IPS-15b (cell line): ENCODE results near the gene APMAP.
"Not testable (repeated sequence)": the region's sequence is repeated elsewhere in the genome, so short reads cannot be mapped to it uniquely, and the experiment has no call there.

ENCODE experiments used
- H3K27me3 ChIP-seq: one replicate; pipeline ENCODE4 v1.6.1; 2013; ENCODE audit warnings: low read length; ENCODE audit not compliant: control insufficient read depth, insufficient read depth
- H3K36me3 ChIP-seq: one replicate; pipeline ENCODE4 v1.6.1; 2013; ENCODE audit warnings: low read length; ENCODE audit not compliant: control insufficient read depth, insufficient read depth
- H3K4me1 ChIP-seq: one replicate; pipeline ENCODE4 v1.6.1; 2013; ENCODE audit warnings: mild to moderate bottlenecking, low read length; ENCODE audit not compliant: control insufficient read depth, insufficient read depth
- H3K4me3 ChIP-seq: one replicate; pipeline ENCODE4 v1.5.1; 2013; ENCODE audit warnings: low read depth, low read length
- H3K9ac ChIP-seq: one replicate; pipeline ENCODE4 v1.6.1; 2013; ENCODE audit warnings: low read depth, mild to moderate bottlenecking, low read length
- H3K9me3 ChIP-seq: one replicate; pipeline ENCODE4 v1.6.1; 2013; ENCODE audit warnings: mild to moderate bottlenecking, low read length; ENCODE audit not compliant: control insufficient read depth, insufficient read depth

The APMAP gene

DNA sequence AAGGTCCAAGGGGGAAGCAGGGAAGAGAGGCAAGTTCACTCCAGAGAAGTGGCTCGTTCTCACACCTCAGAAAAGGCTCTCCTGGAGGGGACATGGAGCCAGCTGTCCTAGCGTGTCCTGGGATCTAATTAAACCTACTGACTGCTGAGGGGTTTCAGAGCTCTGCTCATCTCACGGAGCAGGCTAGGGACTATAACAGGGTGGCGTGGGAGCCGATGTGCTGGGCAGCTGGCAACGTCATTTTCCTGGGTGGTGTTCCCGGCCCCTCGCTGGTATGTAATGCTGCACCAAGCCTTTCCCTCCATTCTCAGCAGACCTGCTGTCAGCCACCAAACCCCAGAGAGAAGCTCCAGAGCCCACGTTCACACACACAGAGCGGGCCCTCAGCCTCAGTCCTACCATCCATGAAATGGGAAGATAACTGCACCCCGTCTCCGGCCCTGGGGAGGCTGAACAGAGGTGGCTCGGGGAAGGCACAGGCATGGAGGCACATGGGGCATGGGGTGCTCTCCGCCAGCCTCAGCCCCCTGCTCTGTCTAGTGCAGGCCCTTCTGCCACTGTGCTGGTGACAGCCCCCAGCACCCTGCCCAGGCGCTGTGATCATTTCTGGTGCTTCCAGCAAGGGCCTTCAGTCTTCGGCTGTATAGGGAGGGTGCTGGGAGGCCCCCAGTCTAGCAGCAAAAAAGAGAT, 41.6 kb downstream of the APMAP start:
- no peak overlapping the region for H3K4me3 ChIP-seq

DNA sequence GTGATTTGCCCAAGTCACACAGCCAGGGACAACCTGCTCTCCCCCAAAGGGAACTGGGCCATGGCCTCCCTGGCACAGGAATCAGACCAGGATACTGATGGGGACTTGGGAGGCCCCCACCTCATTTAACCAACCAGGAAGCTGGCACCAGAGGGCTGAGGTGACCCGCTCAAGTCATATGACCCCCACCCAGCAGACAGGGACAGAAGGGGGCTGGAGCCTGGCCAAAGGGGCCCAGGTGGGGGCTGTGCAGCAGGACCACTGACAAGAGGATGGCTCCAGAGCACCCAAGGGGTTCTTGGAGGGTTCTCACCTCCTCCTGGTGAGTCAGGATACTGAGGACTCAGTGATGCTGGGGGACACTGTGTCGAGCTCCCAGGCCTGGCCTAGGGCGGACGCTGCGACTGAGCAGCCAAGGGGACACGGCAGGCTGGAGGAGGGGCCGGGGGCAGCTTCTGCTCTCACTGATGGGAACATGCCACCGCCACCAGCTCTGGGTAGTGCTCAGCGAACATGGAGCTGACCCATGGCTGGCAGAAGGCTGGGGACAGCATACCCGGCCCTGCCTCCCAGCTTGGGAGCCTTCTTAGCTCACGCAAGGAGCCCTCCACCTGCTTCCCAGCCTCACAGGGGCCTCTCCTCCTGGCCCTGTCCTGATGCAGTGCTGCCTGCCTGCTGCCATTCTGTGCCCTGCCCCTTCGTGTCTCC, 42.3 kb downstream of the APMAP start:
- Histone ChIP-seq H3K4me1 (no peaks in the 10 kb centered on the region), H3K4me3 (no peak overlapping the region), H3K36me3 (no peaks in the 10 kb centered on the region), H3K9ac (no peak overlapping the region), H3K27me3 (no peaks in the 10 kb centered on the region), H3K9me3 (no peaks in the 10 kb centered on the region)

More for the DNA sequence above, 41.6 kb downstream of the APMAP start:
- H3K9ac ChIP-seq: no peak overlapping the region
- no peaks in the 10 kb centered on the region for H3K27me3 ChIP-seq
- H3K9me3 ChIP-seq: no peaks in the 10 kb centered on the region
- H3K4me1 ChIP-seq: no peaks in the 10 kb centered on the region
- H3K36me3 ChIP-seq: no peaks in the 10 kb centered on the region

DNA sequence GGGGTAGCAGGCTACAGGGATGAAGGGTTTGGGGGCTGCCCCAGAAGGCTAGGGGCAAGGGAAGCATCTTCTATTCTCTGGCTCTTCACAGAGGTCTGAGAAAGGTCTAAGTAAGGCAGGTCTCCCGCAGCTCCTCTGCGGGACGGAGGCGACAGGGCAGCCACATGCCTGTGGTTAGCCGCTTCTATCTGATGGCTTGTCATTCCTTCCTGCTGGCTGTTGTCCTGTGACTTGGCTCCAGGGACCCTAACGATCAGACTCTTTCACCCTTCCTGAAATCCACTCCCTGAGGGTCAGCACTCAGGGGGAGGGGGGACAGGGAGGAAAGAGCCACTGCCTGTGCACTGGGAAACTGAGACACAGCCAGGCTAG, 42.8 kb downstream of the APMAP start:
- no peaks in the 10 kb centered on the region for H3K9me3 ChIP-seq
- H3K27me3 ChIP-seq: no peaks in the 10 kb centered on the region
- H3K4me3 ChIP-seq: no peak overlapping the region
- H3K36me3 ChIP-seq: no peaks in the 10 kb centered on the region
- H3K4me1 ChIP-seq: no peaks in the 10 kb centered on the region
- no peak overlapping the region for H3K9ac ChIP-seq

GRCh38 chr20:24948939-24949679, 43.4 kb downstream of the APMAP start, which contains the start of gene CST7:
Gene CST7 (plus strand): TSS chr20:24949269. CDS start chr20:24949506, 237 bp downstream.
- Histone ChIP-seq H3K9ac (no peak within 1 kb of the TSS), H3K36me3 (no peaks in the 10 kb centered on the region), H3K9me3 (no peaks in the 10 kb centered on the region), H3K4me3 (no peak within 1 kb of the TSS), H3K4me1 (no peaks in the 10 kb centered on the region), H3K27me3 (no peaks in the 10 kb centered on the region)

DNA sequence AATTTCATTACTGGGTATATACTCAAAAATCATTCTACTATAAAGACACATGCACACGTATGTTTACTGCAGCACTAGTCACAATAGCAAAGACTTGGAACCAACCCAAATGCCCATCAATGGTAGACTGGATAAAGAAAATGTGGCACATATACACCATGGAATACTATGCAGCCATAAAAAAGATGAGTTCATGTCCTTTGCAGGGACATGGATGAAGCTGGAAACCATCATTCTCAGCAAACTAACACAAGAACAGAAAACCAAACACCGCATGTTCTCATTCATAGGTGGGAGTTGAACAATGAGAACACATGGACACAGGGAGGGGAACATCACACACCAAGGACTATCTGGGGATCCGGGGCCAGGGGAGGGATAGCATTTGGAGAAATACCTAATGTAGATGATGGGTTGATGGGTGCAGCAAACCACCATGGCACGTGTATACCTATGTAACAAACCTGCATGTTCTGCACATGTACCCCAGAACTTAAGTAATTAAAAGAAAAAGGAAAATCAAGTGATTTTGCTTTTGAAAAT, 44.1 kb downstream of the APMAP start:
- not testable (repeated sequence) for H3K27me3 ChIP-seq, H3K9ac ChIP-seq, H3K4me1 ChIP-seq, H3K9me3 ChIP-seq, H3K4me3 ChIP-seq, H3K36me3 ChIP-seq

DNA sequence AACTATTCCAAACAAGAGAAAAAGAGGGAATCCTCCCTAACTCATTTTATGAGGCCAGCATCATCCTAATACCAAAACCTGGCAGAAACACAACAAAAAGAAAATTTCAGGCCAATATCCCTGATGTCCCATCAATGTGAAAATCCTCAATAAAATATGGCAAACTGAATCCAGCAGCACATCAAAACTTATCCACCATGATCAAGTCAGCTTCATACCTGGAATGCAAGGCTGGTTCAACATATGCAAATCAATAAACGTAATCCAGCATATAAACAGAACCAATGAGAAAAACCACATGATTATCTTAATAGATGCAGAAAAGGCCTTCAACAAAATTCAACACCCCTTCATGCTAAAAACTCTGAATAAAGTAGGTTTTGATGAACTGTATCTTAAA, 46.2 kb downstream of the APMAP start:
- H3K9me3 ChIP-seq, H3K4me1 ChIP-seq, H3K27me3 ChIP-seq, H3K36me3 ChIP-seq, H3K9ac ChIP-seq, H3K4me3 ChIP-seq: not testable (repeated sequence)

- Histone ChIP-seq H3K36me3 (no peaks in the 10 kb centered on the region), H3K9me3 (no peaks in the 10 kb centered on the region), H3K4me3 (no peak overlapping the region), H3K27me3 (no peaks in the 10 kb centered on the region), H3K4me1 (no peaks in the 10 kb centered on the region), H3K9ac (no peak overlapping the region)
These were observed 48.8 kb downstream of the APMAP start for GRCh38 chr20:24943731-24944130.

- no peaks in the 10 kb centered on the region for H3K27me3 ChIP-seq
- H3K9me3 ChIP-seq: no peaks in the 10 kb centered on the region
- H3K36me3 ChIP-seq: no peaks in the 10 kb centered on the region
- no peak overlapping the region for H3K4me3 ChIP-seq
- no peaks in the 10 kb centered on the region for H3K4me1 ChIP-seq
- H3K9ac ChIP-seq: no peak overlapping the region
These were observed 49.4 kb downstream of the APMAP start for GRCh38 chr20:24943196-24943595.

DNA sequence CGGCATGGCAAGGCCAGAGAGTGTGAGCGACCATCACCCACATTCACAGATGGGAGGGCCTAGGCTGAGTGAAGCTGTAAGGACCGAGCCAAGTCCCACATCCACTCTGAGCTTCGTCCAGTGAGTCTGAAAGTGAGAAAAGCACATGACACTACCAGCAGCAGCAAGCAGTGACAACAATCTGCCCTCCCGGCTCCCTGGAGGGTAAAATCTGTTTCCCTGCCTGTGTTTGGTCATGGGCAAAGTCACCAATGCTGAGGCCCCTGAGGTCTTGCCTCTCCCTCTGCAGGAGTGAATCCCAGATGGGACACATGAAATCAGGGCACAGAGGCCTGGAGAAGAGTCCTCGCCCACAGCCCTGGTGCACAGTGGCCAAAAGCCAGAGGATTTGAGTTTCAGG, 49.9 kb downstream of the APMAP start:
- Histone ChIP-seq H3K4me1 (no peaks in the 10 kb centered on the region), H3K4me3 (no peak overlapping the region), H3K9me3 (no peaks in the 10 kb centered on the region), H3K27me3 (no peaks in the 10 kb centered on the region), H3K9ac (no peak overlapping the region), H3K36me3 (no peaks in the 10 kb centered on the region)

- Histone ChIP-seq H3K9ac (no peak overlapping the region), H3K27me3 (no peaks in the 10 kb centered on the region), H3K4me1 (no peaks in the 10 kb centered on the region), H3K9me3 (no peaks in the 10 kb centered on the region), H3K4me3 (no peak overlapping the region), H3K36me3 (no peaks in the 10 kb centered on the region)
These were observed 53.5 kb downstream of the APMAP start for GRCh38 chr20:24939036-24939435.

GRCh38 chr20:24938498-24938897, 54.1 kb downstream of the APMAP start:
- Histone ChIP-seq H3K27me3 (no peaks in the 10 kb centered on the region), H3K36me3 (no peaks in the 10 kb centered on the region)

More at GRCh38 chr20:24938498-24938897, 54.1 kb downstream of the APMAP start:
- Histone ChIP-seq H3K9me3 (no peaks in the 10 kb centered on the region), H3K4me3 (no peak overlapping the region), H3K9ac (no peak overlapping the region), H3K4me1 (no peaks in the 10 kb centered on the region)
